HPDE6-E6E7 (cell line): ENCODE data around the gene GPR62.

Experiments
- DNase-seq: peaks from one replicate; pipeline ENCODE4 v3.0.0; 2011; ENCODE audit warnings: missing footprints; ENCODE audit errors: extremely low spot score

Gene GPR62

DNA sequence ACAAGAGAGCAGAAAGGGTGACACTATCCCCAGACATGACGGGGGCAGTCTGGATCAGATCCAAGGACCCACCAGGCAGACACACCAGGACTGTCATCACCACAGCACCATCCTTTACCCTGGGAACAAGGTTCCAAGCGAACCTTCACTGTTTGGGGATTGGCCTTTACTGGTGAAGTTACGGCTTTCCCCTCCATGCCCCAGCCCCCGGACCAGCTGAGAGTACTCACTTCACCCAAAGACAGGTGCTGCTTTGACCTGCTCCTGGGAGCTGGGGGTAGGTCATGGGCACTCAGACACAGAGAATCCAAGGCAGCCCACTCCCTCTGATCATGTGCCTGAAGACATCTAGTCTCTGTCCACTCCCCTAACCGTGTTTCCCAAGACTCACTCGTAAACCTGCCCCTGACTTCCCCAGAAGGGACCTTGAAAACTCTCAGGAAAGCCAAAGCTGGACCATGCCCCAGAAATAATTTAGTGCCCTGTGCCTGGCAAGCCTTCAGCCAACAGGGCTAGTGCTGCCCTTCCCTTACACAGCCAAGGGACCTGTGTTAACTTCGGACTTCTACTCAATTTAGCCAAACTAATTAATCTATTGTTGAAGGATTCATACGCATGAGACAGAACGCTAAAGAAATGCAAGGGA lies 16.3 kb upstream of the GPR62 start:
- no peak for DNase-seq

DNA sequence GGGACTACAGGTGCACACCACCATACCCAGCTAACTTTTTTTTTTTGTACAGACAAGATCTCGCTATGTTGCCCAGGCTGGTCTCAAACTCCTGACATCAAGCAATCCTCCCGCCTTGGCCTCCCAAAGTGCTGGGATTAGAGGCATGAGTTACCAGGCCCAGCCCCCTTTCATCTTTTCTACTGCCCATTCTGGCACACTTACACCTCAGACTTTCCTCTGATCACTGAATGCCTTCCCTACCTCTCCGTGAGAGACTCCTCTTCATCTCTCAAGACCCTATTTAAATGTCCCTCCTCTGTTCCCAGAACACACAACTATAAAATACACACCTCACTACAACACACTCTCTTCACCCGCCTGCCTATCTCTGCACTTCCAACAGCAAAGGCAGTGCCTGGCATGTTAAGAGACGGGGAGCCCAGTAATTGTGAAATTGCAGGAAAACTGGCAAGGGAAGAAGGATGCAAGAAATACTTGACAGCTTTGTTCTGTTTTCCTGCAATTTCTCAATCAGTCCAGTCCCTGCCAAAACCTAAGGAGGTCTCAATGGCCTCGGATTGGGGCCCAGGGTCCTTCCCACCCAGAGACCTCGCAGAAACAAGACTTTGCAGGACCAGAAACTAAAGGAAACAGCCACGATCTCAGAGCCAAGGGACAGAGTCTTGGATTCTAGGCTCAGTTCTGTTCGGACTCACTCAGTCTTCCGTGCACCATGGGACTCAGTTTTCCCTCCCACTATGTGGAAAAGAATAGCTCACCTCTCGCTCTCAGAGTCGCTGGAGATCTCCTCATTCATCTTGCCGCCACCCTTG lies 14.3 kb upstream of the GPR62 start:
- no peak for DNase-seq

DNA sequence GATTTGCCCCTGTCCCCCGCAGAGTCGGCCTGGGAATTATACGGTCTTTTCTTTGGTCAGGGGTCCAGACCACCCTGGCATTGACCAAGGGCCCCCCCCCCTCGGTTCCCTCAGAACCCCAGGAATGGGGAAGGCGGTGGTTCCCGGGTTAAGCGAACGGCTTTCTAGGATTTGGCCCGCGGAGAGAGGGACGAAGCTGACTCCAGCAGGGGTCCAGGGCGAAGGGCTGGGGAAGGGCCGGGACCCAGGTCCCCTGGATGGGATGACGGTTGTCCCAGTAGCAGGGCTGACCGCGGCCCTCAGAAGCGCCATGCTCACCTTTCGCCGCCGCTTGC lies 13.8 kb upstream of the GPR62 start:
- no peak for DNase-seq

DNA sequence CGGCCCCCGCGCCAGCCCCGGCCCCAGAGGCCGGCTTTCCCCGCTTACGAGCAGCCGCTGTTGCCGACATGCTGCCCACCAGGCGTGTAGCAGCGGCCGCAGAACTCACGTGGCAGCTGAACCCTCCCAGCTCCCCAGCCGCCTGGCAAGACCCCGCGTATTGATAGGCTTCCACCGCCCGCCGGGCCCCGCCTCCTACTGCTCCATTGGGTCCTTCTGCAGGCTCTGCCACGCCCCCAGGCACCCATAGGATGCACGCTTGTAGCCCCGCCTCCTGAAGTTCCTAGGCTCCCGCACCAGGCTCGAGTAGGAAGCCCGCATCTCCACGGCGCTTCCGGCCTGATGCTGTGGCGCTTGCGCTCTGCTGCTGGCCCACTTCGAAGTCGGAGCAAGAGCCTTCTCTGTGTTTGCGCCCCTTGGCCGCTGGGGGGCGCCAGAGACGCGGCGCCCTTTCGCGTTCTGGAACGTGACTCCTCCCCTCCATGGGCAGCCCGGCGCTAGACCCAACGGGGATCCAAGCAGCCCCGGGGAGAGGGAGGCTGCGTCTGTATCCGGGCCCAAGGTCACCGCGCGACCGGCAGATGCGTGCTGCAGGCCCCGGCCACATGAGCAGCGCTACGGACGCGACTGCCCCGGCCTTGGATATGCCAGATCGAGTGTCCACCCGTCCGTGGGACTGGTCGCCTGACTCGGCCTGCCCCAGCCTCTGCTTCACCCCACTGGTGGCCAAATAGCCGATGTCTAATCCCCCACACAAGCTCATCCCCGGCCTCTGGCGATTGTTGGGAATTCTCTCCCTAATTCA lies 13.2 kb upstream of the GPR62 start, which contains the start of the genes PARP3 and RRP9:
TSS of gene PARP3 (plus strand) at position 566 of the 805 bp plus-strand sequence. CDS start 993 bp downstream, outside the sequence.
TSS of gene RRP9 (minus strand) at position 107 of the 805 bp plus-strand sequence. CDS start at position 70, 37 bp downstream.
- peak; percentile 88 for DNase-seq

DNA sequence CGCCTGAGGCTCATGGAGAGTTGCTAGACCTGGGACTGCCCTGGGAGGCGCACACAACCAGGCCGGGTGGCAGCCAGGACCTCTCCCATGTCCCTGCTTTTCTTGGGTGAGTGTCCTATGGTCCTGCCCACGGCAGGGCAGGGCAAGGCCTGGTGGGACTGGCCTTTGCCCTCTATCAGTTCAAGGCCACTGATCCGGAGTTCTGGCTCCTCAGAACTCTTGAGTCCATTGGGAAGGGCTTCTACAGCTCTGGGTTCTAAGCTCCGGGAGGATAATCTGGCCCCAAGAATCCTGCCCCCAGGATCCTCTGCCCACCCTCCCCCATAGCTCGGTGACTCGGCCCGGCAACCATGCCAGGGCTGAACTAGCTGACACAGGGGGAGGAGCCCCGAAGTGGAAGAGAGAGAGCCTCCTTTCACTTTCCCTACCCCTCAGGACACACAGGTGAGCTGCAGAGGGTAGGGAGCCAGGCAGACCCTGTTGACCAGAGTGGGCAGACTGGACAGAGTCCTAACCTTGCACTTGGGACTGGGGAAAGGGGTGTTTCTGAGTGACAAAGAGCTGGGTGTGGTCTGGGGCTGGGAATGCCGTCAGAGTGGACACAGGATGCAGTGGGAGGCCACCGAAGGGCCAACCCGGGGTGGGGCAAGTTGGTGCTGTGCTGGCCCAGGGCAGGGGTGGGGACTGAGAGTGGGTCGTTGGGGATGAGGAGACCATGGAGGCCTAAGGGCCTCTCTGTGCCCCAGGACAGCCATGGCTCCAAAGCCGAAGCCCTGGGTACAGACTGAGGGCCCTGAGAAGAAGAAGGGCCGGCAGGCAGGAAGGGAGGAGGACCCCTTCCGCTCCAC lies 12.4 kb upstream of the GPR62 start:
- peak; percentile 62 for DNase-seq

DNA sequence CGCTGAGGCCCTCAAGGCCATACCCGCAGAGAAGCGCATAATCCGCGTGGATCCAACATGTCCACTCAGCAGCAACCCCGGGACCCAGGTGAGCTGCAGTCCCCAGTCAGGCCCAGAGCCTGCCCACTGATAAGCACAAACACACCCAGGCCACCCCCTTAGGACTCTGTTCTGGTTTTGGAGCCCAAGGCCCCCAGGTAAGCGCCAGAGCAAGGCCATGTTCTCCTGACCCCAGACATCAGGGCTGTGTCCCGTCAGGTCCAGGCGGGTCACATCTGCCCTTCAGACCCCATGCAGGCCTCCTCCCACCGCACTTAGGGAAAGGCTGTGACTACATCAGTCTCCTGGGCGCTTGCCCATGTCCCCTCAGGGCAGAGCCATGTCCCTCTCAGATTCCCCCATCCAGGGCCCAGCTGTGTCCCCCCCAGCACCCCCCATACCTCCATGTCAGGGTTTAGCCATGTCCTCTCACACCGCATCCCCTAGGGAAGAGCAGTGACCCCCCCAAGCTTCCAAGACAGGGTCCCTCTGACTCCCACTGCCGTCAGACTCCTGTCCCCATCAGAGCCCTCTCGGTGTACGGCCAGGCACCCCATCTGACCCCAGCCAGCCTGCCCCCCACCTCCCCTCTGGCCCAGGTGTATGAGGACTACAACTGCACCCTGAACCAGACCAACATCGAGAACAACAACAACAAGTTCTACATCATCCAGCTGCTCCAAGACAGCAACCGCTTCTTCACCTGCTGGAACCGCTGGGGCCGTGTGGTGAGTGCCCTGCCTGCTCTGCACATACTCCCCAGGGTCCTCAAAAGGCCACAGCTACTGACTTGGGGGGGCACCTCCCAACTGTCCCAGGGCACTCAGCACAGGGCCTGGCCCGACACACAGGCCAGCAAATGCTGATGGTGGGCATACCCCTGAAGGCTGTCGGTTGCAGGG lies 11.5 kb upstream of the GPR62 start:
- DNase-seq, result no peak

DNA sequence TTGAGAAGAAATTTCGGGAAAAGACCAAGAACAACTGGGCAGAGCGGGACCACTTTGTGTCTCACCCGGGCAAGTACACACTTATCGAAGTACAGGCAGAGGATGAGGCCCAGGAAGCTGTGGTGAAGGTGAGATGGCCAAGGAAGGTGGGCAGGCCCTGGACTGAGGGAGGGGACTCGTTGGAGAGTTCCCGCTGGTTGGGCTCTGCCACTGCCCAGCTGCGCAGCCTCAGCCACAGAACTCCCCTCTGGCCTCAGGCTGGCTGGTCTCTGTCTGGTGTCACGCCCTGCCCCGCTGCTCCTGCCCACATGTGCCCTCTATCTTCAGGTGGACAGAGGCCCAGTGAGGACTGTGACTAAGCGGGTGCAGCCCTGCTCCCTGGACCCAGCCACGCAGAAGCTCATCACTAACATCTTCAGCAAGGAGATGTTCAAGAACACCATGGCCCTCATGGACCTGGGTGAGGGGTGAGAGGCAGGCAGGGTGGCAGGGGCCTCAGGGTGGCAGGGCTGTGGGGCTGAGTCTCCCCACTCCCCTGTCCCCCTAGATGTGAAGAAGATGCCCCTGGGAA lies 10.6 kb upstream of the GPR62 start:
- DNase-seq, result no peak

DNA sequence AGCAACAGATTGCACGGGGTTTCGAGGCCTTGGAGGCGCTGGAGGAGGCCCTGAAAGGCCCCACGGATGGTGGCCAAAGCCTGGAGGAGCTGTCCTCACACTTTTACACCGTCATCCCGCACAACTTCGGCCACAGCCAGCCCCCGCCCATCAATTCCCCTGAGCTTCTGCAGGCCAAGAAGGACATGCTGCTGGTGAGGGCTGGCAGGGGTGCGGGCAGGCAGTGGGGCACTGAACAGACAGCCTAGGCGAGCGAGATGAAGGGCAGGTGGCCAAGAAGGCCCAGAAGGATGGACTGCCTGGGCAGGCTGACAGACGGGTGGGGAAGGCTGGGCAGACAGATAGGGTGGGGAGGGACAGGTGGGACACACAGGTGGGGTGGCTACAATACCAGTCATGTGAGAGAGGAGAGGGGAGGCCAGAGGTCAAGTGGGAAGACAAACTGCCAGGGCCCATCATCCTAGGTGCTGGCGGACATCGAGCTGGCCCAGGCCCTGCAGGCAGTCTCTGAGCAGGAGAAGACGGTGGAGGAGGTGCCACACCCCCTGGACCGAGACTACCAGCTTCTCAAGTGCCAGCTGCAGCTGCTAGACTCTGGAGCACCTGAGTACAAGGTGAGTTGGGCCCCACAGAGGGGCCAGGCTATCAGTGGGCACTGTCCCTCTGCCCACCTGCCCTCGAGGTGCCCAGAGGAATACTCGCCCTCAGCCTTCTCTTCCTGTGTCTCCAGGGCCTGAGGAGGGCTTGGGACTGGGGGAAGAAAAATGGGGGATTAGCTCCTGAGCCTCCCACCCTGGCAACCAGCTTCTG lies 9.9 kb upstream of the GPR62 start:
- no peak for DNase-seq

DNA sequence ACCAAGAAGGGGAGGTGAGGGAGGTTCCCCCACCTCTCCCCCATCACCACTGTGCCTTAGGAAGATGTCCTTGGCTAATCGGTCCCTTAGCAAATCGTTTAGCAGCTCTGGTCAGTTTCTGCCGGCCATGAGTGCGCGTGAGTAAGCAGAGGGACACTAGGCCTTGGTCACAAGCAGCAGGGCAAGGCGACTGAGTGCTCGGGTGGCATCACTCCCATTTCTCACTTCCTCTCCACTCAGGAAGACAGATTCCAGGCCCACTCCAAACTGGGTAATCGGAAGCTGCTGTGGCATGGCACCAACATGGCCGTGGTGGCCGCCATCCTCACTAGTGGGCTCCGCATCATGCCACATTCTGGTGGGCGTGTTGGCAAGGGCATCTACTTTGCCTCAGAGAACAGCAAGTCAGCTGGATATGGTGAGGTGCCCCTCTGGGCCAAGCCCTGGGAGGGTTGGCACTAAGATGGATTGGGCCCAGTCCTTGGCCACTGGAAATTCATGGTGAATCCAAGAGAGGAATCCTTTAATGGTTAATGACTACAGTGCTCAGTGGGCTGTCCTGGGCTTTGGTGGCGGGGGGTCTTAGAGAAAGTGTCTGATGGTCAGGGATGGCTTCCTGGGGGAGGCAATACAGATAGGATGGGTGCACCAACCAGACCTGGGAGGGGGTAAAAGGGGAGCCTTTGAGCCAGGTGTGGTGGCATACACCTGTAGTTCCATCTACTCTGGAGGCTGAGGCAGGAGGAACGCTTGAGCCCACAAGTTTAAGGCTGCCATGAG lies 9.1 kb upstream of the GPR62 start:
- DNase-seq, result no peak

DNA sequence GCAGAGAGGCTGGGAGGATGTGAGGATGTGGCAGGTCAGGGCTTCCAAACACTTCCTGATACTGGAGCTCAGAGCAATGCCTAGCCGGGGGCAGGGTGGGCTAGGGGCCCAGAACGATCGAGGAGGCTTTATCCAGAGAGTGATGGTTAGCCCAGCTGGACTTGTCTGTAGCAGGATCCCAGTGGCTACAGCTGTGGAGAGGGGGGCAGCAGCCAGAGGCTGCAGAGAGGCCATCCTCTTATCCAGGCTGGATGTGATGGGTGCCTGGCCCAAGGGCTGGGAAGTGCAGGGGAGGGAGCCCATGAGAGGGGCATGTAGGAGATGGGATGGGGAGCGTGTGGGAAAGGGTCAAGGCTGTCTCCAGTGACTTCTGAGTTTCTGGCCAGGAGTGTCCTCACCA lies 8.4 kb upstream of the GPR62 start:
- DNase-seq, result no peak

DNA sequence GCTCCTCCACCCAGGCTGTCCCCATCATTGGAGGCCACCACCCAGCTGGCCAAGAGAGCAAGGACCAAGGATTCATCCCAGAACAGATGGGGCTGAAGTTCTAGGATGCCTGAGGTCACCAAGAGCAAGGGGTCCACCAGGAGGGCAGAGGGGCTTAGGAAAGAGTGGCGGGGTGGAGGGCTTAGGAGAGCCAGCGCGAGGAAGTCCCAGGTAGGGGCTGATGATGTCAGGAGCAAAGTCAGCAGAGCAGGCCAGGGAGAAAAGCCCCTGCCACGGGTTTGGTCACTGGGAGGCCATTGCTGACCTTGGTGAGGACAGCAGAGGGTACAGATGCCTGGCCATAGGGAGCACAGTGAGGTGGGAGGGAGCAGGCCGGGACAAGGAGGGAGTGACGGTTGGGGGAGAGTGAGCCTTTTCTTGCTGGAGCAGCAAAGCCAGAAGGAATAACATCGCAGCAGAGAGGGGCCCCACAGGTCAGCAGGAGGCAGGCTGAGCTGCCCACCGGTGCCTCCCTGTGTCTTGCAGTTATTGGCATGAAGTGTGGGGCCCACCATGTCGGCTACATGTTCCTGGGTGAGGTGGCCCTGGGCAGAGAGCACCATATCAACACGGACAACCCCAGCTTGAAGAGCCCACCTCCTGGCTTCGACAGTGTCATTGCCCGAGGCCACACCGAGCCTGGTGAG lies 7.8 kb upstream of the GPR62 start:
- DNase-seq, result no peak

DNA sequence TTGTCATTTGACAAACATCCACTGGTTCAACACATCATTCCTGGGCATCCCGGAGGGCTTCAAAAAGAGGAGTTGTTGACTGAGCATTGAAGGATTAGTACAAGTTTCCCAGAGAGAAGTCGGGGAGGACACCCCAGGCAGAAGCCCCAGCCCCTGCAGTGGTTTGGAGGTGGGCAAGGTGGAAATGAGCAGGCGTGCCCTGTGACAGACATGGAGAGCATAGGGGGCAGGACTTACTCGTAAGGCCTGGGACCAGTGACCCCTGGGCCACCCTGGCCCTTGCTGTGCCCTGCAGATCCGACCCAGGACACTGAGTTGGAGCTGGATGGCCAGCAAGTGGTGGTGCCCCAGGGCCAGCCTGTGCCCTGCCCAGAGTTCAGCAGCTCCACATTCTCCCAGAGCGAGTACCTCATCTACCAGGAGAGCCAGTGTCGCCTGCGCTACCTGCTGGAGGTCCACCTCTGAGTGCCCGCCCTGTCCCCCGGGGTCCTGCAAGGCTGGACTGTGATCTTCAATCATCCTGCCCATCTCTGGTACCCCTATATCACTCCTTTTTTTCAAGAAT lies 7.1 kb upstream of the GPR62 start:
- DNase-seq, result no peak

DNA sequence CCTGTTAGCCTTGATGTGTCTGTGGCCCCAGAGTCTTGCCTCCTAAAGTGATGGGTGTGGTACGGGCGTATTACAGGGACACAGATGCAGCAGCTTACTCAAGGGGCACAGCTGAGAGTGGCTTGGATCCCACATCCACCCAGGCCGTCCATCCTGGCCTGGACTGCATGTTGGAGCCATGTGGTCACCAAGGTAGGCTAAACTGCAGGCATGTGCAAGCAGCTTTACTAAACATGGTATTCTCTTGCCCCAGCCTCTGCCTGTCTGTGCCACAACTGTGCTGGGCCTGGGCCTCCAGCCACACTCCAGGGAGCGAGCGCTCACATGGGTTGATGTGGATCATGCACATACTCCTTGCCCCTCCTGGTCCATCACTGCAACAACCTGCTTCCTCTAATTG lies 6.1 kb upstream of the GPR62 start:
- no peak for DNase-seq

DNA sequence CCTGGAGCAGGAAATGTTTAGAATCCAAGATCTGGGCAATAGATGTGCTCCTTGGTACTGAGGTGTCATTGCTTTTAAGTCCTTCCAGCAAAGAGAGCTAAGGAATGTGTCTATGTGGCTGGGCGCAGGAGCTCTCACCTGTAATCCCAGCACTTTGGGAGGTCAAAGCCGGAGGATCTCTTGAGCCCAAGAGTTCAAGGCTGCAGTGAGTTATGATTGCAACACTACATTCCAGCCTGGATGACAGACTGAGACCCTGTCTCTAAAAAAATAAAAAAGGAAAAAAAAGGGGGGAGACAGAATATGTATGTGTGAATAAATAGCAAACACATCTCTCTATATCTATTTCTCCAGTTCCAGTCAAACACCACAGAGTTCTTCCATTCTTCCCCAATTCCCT lies 4.3 kb upstream of the GPR62 start:
- DNase-seq, result no peak

DNA sequence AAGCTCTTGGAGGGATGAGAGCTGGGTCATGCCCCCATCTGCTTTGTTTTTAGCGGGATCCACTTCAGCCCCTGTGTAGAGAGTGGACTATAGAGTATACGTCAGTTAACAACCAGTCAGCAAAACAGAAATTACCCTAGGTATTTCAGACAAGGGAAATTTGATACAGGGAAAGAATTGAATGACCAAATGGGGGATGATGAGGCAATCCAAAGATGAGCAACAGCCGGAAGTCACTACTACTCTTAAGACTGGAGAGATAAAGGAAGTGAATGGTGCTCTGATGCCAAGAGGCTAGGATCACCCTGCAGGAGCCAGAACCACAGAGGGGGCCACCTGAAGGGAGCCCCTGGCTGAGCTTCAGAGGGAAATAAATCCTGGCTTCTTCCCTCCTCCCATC lies 1.7 kb upstream of the GPR62 start:
- DNase-seq, result no peak

DNA sequence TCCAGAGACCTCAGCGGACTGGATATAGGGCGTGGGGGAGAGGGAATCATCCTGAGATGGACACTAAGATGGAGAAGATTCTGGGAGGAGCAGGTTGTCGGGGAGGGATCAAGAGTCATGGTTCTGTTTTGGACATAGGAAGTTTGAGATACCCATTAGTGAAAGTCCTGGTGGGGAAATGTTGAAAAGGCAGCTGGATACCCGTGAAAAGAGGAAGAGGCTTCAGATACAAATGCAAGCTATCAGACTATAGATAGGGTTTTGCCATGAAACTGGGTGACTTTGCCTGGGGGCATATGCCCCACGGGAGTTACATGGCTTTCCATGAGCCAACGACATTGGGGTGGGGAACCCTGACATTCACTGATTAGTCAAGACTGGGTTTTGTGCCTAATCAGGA lies 1.1 kb upstream of the GPR62 start:
- no peak for DNase-seq

DNA sequence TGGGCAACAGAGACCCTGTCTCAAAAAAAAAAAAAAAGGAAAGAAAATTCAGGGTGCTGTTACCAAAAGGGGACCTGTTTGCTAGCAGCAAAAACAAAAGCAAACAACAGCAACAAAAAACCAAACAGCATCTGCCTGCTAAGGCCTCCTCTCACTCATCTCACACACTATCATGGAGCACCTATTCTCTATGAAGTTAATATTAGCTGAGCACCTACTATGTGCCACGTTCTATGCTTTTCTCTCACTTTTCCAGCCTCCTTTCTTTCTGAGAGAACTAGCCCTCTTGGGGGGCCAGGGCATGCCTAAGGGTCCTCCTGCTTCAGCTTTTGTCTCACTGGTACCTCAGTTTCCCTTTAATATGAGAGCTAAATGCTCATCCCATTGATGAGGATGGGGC lies 468 bp upstream of the GPR62 start:
- no peak for DNase-seq
